ENCODE results near the gene EHMT2. TPM values are rescaled to one million over a fixed set of nuclear protein-coding genes. Genes with fewer than 3 reads are reported as not detected.
A peak's percentile ranks its signal among the peaks of the same experiment; 100 is the strongest.
"Not testable (repeated sequence)": the region's sequence is repeated elsewhere in the genome, so short reads cannot be mapped to it uniquely, and the experiment has no call there.

Gene EHMT2
- total and polyA plus RNA-seq, 2 donors (not counting 1 experiment from before 2014, with no cell fraction given): 22.0 to 60.1 TPM

DNA sequence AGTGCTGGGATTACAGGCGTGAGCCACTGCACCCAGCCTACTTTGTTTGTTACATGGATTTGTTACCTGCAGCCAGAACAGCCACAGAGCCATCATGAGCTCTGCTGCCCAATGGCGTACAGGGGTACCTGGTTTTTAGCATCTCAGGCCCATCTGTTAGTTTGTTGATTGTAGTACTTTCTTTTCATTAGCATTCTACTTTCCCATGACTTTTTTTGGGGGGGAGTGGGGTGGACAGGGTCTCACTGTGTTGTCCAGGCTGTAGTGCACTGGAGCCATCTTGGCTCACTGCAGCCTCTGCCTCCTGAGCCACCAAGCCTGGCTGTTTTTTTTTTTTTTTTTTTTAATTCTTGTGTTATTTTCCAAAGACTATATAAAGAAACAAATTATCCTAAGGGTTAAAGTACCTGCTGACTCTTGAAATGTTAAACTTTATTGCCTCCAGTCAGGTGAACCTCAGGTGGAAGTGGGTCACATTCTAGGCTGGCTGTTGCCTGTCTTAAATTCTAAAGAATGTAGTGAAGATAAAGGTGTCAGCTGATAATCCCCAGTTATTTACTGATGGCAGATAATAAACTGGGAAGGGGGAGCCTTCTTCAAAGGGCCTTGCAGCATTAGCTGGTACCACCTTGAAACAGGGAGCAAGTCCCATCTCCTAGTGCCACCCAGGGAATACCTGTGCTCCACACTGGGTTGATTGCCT is 50.1 kb downstream of the EHMT2 start:
- no peak for DNase-seq (ENCODE audit: low read depth in 2 of 2)
- Histone ChIP-seq H2AFZ (ENCODE audit: low read length) (no peak overlapping the region), H3K4me2 (ENCODE audit: extremely low read depth, insufficient read depth, low read length) (no peak overlapping the region), H3K9me3 (ENCODE audit: control insufficient read depth, insufficient read depth, low read depth, low read length) (no peaks in the 10 kb centered on the region), H3K9ac (ENCODE audit: insufficient read depth, low read length) (no peak overlapping the region), H3K36me3 (ENCODE audit: control insufficient read depth, insufficient read depth, low read length) (no peaks in the 10 kb centered on the region), H3K4me1 (ENCODE audit: control insufficient read depth, extremely low read depth, insufficient read depth, low read length) (no peaks in the 10 kb centered on the region), H3K4me3 (replicated peaks in 1 of 4; ENCODE audit: control extremely low read depth in 1 of 4, insufficient read depth in 1 of 4, low read depth in 3 of 4, low read length in 4 of 4) (no peak overlapping the region), H4K20me1 (ENCODE audit: control insufficient read depth, extremely low read depth, insufficient read depth, low read length) (no peaks in the 10 kb centered on the region), H3K27ac (ENCODE audit: insufficient read depth, low read length) (no peak overlapping the region), H3K79me2 (ENCODE audit: control insufficient read depth, insufficient read depth, low read length) (no peaks in the 10 kb centered on the region), H3K27me3 (ENCODE audit: control insufficient read depth, insufficient read depth, low read length) (no peaks in the 10 kb centered on the region)
- no peak for TF ChIP-seq EZH2 (IDR thresholded peaks at IDR 0.05; ENCODE audit: low read length, missing control alignments)
- TF ChIP-seq, protein P1, sequence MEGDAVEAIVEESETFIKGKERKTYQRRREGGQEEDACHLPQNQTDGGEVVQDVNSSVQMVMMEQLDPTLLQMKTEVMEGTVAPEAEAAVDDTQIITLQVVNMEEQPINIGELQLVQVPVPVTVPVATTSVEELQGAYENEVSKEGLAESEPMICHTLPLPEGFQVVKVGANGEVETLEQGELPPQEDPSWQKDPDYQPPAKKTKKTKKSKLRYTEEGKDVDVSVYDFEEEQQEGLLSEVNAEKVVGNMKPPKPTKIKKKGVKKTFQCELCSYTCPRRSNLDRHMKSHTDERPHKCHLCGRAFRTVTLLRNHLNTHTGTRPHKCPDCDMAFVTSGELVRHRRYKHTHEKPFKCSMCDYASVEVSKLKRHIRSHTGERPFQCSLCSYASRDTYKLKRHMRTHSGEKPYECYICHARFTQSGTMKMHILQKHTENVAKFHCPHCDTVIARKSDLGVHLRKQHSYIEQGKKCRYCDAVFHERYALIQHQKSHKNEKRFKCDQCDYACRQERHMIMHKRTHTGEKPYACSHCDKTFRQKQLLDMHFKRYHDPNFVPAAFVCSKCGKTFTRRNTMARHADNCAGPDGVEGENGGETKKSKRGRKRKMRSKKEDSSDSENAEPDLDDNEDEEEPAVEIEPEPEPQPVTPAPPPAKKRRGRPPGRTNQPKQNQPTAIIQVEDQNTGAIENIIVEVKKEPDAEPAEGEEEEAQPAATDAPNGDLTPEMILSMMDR (conservative IDR thresholded peaks at IDR 0.05 in 1 of 2, IDR thresholded peaks at IDR 0.05 in 1 of 2; ENCODE audit: low read depth in 1 of 2, low read length in 2 of 2): no peak

DNA sequence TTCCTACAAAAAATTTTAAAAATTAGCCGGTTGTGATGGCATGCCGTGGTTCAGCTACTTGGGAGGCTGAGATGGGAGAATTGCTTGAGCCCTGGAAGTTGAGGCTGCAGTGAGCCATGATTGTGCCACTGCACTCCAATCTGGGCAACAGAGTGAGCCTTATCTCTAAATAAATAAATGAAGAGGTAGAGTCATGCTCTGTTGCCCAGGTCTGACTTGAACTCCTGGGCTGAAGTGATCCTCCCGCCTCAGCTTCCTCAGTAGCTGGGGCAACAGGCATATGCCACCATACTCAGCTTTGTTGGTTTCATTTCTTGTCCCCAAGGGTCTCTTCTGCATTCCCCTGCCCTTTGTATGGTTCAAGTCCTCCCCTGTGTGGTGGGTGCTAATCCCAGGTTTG is 53.0 kb downstream of the EHMT2 start:
- Histone ChIP-seq H2AFZ (ENCODE audit: low read length) (no peak overlapping the region), H3K79me2 (ENCODE audit: control insufficient read depth, insufficient read depth, low read length) (no peaks in the 10 kb centered on the region), H4K20me1 (ENCODE audit: control insufficient read depth, extremely low read depth, insufficient read depth, low read length) (no peaks in the 10 kb centered on the region), H3K27me3 (ENCODE audit: control insufficient read depth, insufficient read depth, low read length) (no peaks in the 10 kb centered on the region), H3K27ac (ENCODE audit: insufficient read depth, low read length) (no peak overlapping the region), H3K4me1 (ENCODE audit: control insufficient read depth, extremely low read depth, insufficient read depth, low read length) (no peaks in the 10 kb centered on the region), H3K9ac (ENCODE audit: insufficient read depth, low read length) (no peak overlapping the region), H3K9me3 (ENCODE audit: control insufficient read depth, insufficient read depth, low read depth, low read length) (no peaks in the 10 kb centered on the region), H3K4me3 (replicated peaks in 1 of 4; ENCODE audit: control extremely low read depth in 1 of 4, insufficient read depth in 1 of 4, low read depth in 3 of 4, low read length in 4 of 4) (no peak overlapping the region), H3K36me3 (ENCODE audit: control insufficient read depth, insufficient read depth, low read length) (peaks cover 2% of the 10 kb centered on the region), H3K4me2 (ENCODE audit: extremely low read depth, insufficient read depth, low read length) (no peak overlapping the region)
- DNase-seq (ENCODE audit: low read depth in 2 of 2): no peak
- no peak for TF ChIP-seq EZH2 (IDR thresholded peaks at IDR 0.05; ENCODE audit: low read length, missing control alignments)

DNA sequence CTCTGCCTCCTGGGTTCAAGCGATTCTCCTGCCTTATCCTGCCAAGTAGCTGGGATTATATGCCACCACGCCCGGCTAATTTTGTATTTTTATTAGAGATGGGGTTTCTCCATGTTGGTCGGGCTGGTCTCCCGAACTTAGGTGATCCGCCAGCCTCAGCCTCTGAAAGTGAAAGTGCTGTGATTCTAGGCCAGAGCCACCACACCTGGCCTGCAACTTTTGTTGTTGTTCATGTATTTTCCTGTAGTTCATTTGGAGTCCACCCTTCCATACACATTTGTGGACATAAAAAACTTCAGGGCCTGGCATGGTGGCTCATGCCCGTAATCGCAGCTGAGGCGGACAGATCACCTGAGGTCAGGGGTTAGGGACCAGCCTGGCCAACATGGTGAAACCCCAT is 55.4 kb downstream of the EHMT2 start:
- peaks cover 19% of the 10 kb centered on the region for H3K79me2 ChIP-seq (ENCODE audit: control insufficient read depth, insufficient read depth, low read length)
- H3K4me2 ChIP-seq (ENCODE audit: extremely low read depth, insufficient read depth, low read length): no peak overlapping the region
- no peaks in the 10 kb centered on the region for H3K27me3 ChIP-seq (ENCODE audit: control insufficient read depth, insufficient read depth, low read length)
- no peak overlapping the region for H3K27ac ChIP-seq (ENCODE audit: insufficient read depth, low read length)
- peaks cover 6% of the 10 kb centered on the region for H4K20me1 ChIP-seq (ENCODE audit: control insufficient read depth, extremely low read depth, insufficient read depth, low read length)
- peaks cover 11% of the 10 kb centered on the region for H3K4me1 ChIP-seq (ENCODE audit: control insufficient read depth, extremely low read depth, insufficient read depth, low read length)
- H3K9me3 ChIP-seq (ENCODE audit: control insufficient read depth, insufficient read depth, low read depth, low read length): no peaks in the 10 kb centered on the region
- DNase-seq (ENCODE audit: low read depth in 2 of 2): no peak
- no peak overlapping the region for H2AFZ ChIP-seq (ENCODE audit: low read length)
- TF ChIP-seq, protein P1 (conservative IDR thresholded peaks at IDR 0.05 in 1 of 2, IDR thresholded peaks at IDR 0.05 in 1 of 2; ENCODE audit: low read depth in 1 of 2, low read length in 2 of 2): no peak
- no peak overlapping the region for H3K9ac ChIP-seq (ENCODE audit: insufficient read depth, low read length)
- H3K4me3 ChIP-seq (replicated peaks in 1 of 4; ENCODE audit: control extremely low read depth in 1 of 4, insufficient read depth in 1 of 4, low read depth in 3 of 4, low read length in 4 of 4): no peak overlapping the region
- peaks cover 15% of the 10 kb centered on the region for H3K36me3 ChIP-seq (ENCODE audit: control insufficient read depth, insufficient read depth, low read length)

DNA sequence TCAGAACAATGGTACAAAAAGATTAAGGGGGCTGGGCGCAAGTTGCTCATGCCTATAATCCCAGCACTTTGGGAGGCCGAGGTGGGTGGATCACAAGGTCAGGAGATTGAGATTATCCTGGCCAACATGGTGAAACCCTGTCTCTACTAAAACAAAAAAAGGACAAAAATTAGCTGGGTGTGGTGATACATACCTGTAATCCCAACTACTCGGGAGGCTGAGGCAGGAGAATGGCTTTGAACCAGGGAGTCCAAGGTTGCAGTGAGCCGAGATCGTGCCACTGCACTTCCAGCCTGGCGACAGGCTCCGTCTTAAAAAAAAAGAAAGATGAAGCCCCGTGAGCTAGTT is 57.7 kb downstream of the EHMT2 start:
- H3K79me2 ChIP-seq (ENCODE audit: control insufficient read depth, insufficient read depth, low read length): peaks cover 41% of the 10 kb centered on the region
- peaks cover 18% of the 10 kb centered on the region for H3K36me3 ChIP-seq (ENCODE audit: control insufficient read depth, insufficient read depth, low read length)
- not testable (repeated sequence) for H3K4me3 ChIP-seq (replicated peaks in 1 of 4; ENCODE audit: control extremely low read depth in 1 of 4, insufficient read depth in 1 of 4, low read depth in 3 of 4, low read length in 4 of 4)

More for the DNA sequence above, 57.7 kb downstream of the EHMT2 start:
- Histone ChIP-seq H3K4me2 (ENCODE audit: extremely low read depth, insufficient read depth, low read length) (peak overlapping the region; percentile 5), H3K4me1 (ENCODE audit: control insufficient read depth, extremely low read depth, insufficient read depth, low read length) (peaks cover 15% of the 10 kb centered on the region)
- not testable (repeated sequence) for H3K9ac ChIP-seq (ENCODE audit: insufficient read depth, low read length); H3K9me3 ChIP-seq (ENCODE audit: control insufficient read depth, insufficient read depth, low read depth, low read length); H3K27ac ChIP-seq (ENCODE audit: insufficient read depth, low read length); H2AFZ ChIP-seq (ENCODE audit: low read length); H3K27me3 ChIP-seq (ENCODE audit: control insufficient read depth, insufficient read depth, low read length); H4K20me1 ChIP-seq (ENCODE audit: control insufficient read depth, extremely low read depth, insufficient read depth, low read length); DNase-seq (ENCODE audit: low read depth in 2 of 2)
